H1 (cell line): ENCODE measurements around the gene TGM2. TPM values are rescaled to one million over a fixed set of nuclear protein-coding genes. Genes with fewer than 3 reads are reported as not detected.

Experiments
- POU5F1 ChIP-seq: IDR thresholded peaks from 2 replicates; pipeline ENCODE4 v1.6.1; 2011; ENCODE audit warnings: low read depth, mild to moderate bottlenecking, low read length, moderate library complexity
- polyA plus RNA-seq, 7 experiments: library from polyadenylated mRNA; depleted of rRNA in 3 of 7; stranded (reverse) in 5 of 7; unstranded in 2 of 7; fragments of >200 nt in 5 of 7; fragments of 200-250 nt in 2 of 7; gene quantifications; 1 replicate in 5 of 7; 2 replicates in 1 of 7; 4 replicates in 1 of 7; pipeline versions ENCODE4 v1.2.1 to v1.2.3, GENCODE V29; 2011 to 2013; ENCODE audit warnings: missing spikeins in 2 of 7, mixed read lengths in 2 of 7
- total RNA-seq: library from RNA; stranded (reverse); fragmentation: NEBNext Ultra II Directional; extraction: Animal tissue kit (Norgen Biotek cat#: 25700); gene quantifications from 2 replicates; pipeline ENCODE4 v1.2.1, GENCODE V29; 2021
- TF ChIP-seq, protein P1 (sequence below): fragments of 300-600 bp; sonication (generic); IDR thresholded peaks from 2 replicates; pipeline ENCODE4 v1.7.1; 2012; ENCODE audit warnings: low read length, moderate library complexity, mild to moderate bottlenecking, inconsistent platforms; ENCODE audit not compliant: insufficient replicate concordance

TGM2 gene
- total and polyA plus RNA-seq, 2 of the 8 experiments (the other 6 are each of a cell fraction or from before 2014, with no cell fraction given): 0.86 to 1.0 TPM

DNA sequence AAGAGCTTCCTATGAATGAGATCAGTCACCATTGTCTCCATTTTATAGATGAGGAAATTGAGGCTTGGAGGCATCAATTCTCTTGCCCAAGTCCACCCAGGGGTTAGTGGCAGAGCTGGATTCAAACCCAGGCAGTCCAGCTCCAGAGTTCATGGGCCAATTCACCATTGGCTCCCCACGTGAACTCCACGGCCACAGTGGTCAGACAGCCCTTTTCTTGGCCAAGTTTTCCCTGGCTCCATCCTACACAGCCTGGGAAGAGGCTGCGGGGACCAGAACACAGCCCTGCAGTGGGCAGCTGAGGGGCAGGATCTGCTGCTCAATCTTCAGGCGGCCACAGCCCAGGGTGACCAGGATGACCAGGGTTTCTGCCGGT is 20.5 kb downstream of the TGM2 start (continued):
- TF ChIP-seq, protein P1, sequence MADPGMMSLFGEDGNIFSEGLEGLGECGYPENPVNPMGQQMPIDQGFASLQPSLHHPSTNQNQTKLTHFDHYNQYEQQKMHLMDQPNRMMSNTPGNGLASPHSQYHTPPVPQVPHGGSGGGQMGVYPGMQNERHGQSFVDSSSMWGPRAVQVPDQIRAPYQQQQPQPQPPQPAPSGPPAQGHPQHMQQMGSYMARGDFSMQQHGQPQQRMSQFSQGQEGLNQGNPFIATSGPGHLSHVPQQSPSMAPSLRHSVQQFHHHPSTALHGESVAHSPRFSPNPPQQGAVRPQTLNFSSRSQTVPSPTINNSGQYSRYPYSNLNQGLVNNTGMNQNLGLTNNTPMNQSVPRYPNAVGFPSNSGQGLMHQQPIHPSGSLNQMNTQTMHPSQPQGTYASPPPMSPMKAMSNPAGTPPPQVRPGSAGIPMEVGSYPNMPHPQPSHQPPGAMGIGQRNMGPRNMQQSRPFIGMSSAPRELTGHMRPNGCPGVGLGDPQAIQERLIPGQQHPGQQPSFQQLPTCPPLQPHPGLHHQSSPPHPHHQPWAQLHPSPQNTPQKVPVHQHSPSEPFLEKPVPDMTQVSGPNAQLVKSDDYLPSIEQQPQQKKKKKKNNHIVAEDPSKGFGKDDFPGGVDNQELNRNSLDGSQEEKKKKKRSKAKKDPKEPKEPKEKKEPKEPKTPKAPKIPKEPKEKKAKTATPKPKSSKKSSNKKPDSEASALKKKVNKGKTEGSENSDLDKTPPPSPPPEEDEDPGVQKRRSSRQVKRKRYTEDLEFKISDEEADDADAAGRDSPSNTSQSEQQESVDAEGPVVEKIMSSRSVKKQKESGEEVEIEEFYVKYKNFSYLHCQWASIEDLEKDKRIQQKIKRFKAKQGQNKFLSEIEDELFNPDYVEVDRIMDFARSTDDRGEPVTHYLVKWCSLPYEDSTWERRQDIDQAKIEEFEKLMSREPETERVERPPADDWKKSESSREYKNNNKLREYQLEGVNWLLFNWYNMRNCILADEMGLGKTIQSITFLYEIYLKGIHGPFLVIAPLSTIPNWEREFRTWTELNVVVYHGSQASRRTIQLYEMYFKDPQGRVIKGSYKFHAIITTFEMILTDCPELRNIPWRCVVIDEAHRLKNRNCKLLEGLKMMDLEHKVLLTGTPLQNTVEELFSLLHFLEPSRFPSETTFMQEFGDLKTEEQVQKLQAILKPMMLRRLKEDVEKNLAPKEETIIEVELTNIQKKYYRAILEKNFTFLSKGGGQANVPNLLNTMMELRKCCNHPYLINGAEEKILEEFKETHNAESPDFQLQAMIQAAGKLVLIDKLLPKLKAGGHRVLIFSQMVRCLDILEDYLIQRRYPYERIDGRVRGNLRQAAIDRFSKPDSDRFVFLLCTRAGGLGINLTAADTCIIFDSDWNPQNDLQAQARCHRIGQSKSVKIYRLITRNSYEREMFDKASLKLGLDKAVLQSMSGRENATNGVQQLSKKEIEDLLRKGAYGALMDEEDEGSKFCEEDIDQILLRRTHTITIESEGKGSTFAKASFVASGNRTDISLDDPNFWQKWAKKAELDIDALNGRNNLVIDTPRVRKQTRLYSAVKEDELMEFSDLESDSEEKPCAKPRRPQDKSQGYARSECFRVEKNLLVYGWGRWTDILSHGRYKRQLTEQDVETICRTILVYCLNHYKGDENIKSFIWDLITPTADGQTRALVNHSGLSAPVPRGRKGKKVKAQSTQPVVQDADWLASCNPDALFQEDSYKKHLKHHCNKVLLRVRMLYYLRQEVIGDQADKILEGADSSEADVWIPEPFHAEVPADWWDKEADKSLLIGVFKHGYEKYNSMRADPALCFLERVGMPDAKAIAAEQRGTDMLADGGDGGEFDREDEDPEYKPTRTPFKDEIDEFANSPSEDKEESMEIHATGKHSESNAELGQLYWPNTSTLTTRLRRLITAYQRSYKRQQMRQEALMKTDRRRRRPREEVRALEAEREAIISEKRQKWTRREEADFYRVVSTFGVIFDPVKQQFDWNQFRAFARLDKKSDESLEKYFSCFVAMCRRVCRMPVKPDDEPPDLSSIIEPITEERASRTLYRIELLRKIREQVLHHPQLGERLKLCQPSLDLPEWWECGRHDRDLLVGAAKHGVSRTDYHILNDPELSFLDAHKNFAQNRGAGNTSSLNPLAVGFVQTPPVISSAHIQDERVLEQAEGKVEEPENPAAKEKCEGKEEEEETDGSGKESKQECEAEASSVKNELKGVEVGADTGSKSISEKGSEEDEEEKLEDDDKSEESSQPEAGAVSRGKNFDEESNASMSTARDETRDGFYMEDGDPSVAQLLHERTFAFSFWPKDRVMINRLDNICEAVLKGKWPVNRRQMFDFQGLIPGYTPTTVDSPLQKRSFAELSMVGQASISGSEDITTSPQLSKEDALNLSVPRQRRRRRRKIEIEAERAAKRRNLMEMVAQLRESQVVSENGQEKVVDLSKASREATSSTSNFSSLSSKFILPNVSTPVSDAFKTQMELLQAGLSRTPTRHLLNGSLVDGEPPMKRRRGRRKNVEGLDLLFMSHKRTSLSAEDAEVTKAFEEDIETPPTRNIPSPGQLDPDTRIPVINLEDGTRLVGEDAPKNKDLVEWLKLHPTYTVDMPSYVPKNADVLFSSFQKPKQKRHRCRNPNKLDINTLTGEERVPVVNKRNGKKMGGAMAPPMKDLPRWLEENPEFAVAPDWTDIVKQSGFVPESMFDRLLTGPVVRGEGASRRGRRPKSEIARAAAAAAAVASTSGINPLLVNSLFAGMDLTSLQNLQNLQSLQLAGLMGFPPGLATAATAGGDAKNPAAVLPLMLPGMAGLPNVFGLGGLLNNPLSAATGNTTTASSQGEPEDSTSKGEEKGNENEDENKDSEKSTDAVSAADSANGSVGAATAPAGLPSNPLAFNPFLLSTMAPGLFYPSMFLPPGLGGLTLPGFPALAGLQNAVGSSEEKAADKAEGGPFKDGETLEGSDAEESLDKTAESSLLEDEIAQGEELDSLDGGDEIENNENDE: no peak
- no peak for TF ChIP-seq POU5F1
